ENCODE measurements around the gene LNX1.

Gene LNX1

DNA sequence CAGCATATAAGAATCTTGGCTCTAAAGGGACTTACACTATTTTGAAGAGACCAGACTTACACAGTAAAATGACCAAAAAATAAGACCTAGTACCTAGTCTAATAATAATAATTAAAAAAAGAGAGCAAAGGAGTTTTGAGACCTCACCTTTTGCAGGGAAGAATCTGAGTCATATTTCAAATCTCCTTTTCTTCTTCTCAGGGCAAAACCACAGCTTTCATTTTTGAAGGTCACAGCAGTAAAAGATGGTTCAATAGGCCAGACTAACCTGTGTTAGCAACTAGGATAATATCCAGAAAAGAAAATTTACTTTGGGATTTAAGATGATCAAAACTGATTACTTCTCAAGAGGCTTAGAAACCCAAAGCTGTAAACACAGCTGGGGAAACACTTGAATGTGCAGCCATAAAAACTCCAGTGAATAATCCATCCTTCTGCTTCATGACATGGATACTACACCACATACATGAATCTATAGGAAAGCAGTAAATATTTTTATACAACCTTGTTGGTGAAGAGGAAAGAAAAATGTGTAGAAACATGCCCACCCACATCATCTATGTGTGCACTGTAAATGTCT, 25.9 kb upstream of the LNX1 start:
- TF ChIP-seq, protein P1, sequence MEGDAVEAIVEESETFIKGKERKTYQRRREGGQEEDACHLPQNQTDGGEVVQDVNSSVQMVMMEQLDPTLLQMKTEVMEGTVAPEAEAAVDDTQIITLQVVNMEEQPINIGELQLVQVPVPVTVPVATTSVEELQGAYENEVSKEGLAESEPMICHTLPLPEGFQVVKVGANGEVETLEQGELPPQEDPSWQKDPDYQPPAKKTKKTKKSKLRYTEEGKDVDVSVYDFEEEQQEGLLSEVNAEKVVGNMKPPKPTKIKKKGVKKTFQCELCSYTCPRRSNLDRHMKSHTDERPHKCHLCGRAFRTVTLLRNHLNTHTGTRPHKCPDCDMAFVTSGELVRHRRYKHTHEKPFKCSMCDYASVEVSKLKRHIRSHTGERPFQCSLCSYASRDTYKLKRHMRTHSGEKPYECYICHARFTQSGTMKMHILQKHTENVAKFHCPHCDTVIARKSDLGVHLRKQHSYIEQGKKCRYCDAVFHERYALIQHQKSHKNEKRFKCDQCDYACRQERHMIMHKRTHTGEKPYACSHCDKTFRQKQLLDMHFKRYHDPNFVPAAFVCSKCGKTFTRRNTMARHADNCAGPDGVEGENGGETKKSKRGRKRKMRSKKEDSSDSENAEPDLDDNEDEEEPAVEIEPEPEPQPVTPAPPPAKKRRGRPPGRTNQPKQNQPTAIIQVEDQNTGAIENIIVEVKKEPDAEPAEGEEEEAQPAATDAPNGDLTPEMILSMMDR (IDR thresholded peaks at IDR 0.05), result no peak
- TF ChIP-seq ZFX (IDR thresholded peaks at IDR 0.05; ENCODE audit: borderline replicate concordance), result no peak
- no peak overlapping the region for H3K27ac ChIP-seq

DNA sequence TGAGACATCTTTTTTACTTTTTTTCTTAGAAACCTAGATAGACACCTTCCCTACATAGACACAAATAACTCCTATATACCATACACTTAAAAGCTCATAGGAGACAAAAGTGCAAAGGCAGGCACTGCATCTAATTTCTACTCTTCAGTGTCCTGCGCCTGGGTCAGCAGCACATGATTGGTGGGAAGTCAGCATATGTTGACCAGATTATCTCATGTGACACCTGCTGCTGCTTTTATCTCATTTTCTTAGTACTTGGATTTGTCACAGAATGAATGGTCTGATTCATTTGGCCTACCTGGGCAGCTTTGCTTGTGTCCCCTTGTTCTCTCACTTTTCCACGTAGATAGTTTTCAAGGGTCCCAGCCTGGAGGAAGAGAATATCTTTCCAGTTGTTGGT, 24.9 kb upstream of the LNX1 start:
- no peak for TF ChIP-seq ZFX (IDR thresholded peaks at IDR 0.05; ENCODE audit: borderline replicate concordance)
- TF ChIP-seq, protein P1 (IDR thresholded peaks at IDR 0.05), result no peak
- no peak overlapping the region for H3K27ac ChIP-seq

DNA sequence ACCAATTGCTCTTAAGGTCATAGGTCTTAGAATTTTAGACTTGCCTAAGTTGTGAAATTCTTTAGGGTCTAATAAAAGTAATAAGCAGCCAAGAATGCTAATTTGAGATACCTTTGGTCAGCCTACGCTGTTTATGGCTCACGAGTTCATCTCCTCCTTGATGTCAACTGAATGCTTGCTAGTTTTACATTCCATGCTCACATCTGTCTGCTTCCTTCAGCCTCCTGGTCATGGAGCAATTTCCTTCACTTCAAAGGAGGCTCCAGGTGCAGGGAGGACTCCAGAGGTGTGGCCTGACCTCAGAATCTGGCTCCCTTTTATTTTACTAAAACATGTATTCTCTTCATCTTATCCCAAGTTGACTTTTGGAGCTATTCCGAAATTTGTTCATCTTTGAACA, 23.3 kb upstream of the LNX1 start:
- no peak for TF ChIP-seq ZFX (IDR thresholded peaks at IDR 0.05; ENCODE audit: borderline replicate concordance)
- TF ChIP-seq, protein P1 (IDR thresholded peaks at IDR 0.05), result no peak
- H3K27ac ChIP-seq, result no peak overlapping the region

DNA sequence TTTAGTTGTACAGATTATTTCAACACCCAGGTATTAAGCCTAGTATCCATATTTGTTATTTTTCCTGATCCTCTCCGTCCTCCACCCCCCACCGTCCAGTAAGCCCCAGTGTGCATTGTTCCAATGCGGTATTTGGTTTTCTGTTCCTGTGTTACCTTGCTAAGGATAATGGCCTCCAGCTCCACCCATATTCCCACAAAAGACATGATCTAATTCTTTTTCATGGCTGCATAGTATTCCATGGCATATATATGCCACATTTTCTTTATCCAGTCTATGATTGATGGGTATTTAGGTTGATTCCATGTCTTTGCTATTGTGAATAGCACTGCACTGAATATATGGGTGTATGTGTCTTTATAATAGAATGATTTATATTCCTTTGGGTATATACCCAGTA, 22.1 kb upstream of the LNX1 start:
- TF ChIP-seq, protein P1 (IDR thresholded peaks at IDR 0.05), result no peak
- no peak for TF ChIP-seq ZFX (IDR thresholded peaks at IDR 0.05; ENCODE audit: borderline replicate concordance)
- no peak overlapping the region for H3K27ac ChIP-seq

DNA sequence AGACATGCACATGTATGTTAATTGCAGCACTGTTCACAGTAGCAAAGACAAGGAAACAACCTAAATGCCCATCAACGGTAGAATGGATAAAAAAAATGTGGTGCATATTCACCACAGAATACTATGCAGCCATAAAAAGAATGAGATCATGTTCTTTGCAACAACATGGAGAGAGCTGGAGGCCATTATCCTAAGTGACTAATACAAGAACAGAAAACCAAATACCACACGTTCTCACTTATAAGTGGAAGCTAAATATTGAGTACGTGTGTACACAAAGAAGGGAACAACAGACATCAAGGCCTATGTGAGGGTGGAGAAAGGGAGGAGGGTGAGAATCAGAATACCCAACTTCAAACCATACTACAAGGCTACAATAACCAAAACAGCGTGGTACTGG, 17.4 kb upstream of the LNX1 start:
- TF ChIP-seq ZFX (IDR thresholded peaks at IDR 0.05; ENCODE audit: borderline replicate concordance), result no peak
- TF ChIP-seq, protein P1 (IDR thresholded peaks at IDR 0.05), result no peak
- no peak overlapping the region for H3K27ac ChIP-seq

DNA sequence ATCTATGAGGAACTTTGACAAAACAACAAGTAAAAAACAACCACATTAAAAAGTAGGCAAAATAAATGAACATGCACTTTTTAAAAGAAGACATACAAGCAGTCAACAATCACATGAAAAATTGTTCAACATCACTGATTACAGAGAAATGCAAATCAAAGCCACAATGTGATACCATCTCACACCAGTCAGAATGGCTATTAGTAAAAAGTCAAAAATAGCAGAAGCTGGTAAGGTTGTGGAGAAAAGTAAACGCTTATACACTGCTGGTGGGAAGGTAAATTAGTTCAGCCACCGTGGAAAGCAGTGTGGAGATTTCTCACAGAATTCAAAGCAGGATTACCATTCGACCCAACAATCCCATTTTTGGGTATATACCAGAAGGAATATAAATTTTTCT, 17.0 kb upstream of the LNX1 start:
- H3K27ac ChIP-seq, result no peak overlapping the region
- no peak for TF ChIP-seq ZFX (IDR thresholded peaks at IDR 0.05; ENCODE audit: borderline replicate concordance)
- TF ChIP-seq, protein P1 (IDR thresholded peaks at IDR 0.05), result no peak

DNA sequence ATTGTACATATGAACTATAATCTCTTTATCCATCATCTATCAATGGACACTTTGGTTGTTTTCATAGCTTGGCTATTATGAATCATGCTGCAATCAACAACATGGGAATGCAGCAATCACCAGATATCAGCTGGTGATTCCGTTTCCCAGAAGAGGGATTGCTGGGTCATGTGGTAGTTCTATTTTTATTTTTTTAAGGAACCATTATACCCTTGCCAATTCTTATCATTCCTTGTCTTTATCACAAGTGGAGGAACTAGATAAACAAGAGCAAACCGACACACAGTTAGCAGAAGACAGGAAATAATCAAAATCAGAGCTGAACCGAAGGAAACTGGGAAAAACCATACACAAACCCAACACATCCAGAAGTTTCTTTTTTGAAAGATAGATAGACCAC, 14.5 kb upstream of the LNX1 start:
- TF ChIP-seq, protein P1 (IDR thresholded peaks at IDR 0.05), result no peak
- TF ChIP-seq ZFX (IDR thresholded peaks at IDR 0.05; ENCODE audit: borderline replicate concordance), result no peak
- H3K27ac ChIP-seq, result no peak overlapping the region
